IPS-NIHi11 (cell line): ENCODE data around the gene RASL11A.
"Not testable (repeated sequence)": the region's sequence is repeated elsewhere in the genome, so short reads cannot be mapped to it uniquely, and the experiment has no call there.

Experiments
- DNase-seq: peaks from one replicate; pipeline ENCODE4 v3.0.0; 2012; ENCODE audit warnings: mixed read lengths, low spot score

RASL11A gene

DNA sequence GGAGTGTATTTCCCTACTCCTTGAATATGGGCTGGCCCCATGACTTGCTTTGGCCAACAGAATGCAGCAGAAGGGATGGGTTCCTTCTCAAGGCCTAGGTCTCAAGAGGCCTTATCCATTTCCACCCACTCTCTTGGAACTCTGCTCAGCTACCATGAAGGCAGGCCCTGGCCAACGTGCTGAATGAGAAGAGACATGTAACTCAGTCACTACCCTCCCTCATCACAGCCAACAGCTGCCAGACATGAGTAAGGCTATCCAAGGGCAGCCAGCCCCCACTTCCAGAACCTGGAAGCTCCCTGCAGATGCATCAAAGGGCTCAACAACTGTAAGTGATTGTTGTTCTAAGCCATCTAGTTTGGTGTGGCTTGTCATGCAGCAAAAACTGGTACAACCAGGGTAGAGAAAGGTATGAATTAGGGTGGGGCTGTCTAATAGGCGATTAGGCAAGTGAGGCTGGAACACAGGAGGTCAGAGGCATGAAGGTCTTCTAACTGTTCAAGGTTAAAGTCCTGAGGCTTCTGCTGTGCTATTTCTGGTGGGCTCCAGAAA, 1.4 kb upstream of the RASL11A start:
- DNase-seq = no peak

DNA sequence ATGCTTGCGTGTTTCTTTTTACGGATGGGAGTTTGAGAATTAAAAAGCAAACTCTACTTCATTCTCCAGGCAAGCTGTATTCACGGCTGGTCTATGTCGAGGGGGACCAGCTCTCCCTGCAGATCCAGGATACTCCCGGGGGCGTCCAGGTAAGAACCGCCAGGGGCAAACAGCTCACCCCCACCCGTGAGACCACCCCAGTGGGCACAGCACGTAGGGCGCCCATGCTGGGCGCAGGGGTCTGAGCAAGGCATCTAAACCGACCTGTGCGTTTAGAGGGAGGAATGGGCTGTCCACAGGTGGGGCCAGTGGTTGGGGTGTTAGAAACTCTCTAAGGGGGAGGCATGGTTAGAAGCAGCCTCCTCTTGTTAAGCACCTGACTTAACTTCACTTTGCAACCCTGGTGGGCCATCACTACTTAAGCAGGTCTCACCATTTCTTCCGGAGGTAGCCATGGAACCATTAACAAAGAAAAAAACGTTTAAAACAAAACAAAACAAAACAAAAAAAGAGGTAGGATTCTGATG, 1.0 kb downstream of the RASL11A start:
- no peak for DNase-seq

DNA sequence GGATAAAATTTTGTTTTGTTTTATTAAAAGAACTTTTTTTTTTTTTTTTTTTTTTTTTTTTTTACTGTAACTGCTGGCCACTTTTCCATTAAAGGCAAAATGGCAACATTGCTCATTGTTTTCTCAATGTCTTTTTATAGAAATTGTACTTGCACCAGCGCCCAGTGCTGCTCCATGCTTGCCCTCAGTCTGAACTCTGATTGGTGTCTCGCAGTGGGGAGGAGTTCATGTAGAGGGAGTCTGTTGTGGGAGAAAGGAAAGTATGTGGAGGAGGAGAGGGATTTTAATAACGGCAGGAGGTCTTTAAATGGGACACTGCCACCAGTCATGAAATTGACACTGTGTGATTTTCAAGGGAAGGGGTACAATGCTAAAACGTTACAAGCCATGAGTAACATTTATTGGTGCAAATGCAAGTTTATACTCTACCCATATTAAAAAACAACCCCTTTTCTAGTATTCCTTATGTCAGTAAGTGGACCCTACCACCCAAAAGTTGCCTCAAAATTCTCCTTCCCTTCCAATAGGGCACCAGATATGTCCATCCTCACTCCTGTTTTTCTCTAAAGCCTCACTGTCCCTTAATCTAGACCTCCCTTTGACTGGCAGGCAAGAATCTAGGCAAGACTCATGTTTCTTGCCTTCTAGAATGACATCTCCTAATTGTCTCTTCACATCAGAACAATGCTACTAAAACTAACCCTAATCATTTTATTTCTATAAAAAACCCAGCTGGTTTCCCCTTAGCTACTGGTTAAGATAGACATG, 3.2 kb downstream of the RASL11A start:
- peak; percentile 32 for DNase-seq

DNA sequence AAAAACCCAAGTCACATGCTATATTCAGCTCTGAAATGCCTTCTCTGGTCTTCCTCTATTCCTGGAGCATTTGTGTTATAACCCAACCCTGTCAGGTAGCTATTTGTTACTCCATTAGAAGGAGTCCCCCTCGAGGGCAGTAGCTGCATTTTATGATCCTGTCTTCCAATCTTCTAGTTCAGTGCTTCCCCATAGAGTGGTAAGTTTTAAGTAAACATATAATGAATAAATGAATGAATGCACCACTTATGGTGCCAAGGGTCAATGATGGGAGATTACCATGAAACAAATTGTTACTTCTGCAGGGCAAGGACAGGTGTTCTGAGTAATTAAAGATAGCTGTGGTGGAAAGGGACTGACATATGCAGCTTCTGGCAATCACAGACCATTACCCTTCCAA, 4.0 kb downstream of the RASL11A start:
- DNase-seq = no peak

DNA sequence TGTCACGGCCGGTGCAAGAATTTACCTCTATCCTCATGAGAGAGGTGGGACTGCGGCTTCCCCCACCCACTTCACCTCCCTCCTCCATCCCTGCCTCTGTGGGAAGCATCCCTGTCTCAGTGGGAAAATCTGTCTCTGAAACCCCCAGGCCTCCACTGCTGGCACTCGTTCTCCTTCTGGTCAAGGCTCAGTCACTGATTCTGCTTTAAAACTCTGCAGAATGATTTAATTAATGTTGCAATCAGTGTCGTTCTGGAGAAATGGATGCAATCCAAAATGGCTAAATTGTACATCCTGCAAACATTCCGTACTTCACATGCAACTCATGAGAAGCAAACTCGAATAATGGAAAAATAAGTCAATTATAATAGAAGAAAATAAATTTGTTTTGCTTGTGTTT, 5.6 kb downstream of the RASL11A start:
- no peak for DNase-seq

DNA sequence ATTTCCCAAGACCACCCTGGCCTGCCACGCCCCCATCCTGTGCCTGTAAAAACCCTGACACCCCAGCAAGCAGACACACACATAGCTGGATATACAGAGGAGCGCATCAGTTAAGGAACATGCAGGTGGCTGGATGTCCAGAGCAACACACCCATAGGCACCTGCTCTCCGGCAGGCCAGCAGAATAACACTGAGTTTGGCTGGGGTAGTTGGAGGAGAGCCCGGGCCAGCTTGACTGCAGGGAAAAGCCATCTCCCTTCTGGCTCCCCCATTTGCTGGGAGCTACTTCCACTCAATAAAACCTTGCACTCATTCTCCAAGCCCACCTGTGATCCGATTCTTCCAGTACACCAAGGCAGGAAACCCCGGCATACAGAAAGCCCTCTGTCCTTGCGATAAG, 8.9 kb downstream of the RASL11A start:
- DNase-seq = no peak

DNA sequence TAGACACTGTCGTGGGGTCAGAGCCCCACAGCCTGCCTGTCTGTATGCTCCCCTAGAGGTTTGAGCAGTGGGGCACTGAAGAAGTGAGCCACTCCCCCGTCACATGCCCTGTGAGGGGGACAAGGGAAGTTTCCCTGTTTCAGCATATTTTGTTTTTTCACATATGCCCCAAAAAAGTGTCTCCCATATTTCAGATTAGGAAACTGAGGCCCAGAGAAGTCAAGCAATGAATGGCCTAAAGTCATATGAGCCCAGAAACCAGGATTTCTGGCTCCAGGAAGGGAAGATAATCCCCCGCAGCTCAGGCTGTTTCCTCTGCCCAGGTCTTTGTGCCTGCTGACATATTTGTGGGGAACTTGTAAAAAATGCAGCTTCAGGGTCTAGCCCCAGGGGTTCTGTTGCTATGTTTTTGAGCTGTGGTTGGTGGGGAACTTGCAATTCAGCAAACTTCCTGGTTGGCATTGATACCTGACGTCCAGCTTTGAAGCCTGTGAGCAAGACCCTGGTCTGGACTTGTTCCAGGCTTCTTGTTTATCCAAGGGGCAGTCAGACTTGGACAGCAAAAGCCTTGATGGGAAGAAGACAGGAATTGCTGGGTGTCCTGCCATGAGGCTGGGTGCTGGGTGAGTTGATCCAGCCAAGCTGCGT, 9.5 kb downstream of the RASL11A start:
- DNase-seq = no peak

DNA sequence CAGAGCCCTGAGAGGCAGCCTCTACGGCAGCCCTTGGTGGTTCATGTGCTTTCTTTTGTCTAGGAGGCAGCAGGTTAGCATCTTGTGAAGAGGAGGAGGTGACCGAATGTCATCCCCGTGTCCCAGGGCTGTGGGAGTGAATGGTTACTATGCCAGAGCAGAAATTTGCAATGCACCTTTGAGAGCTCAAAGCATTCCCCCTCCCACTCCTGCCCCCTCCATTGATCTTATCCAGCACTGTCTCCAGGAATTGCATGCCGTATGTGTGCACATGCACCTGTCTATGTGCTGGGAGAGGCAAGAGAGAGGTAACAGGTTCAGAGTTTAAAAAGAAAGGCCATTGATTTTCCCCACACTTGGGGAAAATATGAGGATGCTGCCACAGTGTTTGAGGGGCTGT, 10.2 kb downstream of the RASL11A start:
- no peak for DNase-seq

DNA sequence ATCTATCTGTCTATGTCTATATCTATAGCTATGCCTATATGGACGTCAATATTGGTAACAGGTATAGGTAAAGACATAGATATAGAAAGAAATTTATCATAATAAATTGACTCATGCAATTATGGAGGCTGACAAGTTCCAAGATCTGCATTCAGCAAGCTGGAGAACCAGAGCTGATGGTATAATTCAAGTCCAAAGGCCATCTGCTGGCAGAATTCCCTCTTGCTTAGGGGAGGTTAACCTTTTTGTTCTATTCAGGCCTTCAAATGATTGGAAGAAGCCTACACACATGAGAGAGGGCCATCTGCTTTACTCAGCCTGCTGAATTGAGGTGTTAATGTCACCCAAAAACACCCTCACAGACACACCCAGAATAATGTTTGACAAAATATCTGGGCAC, 10.8 kb downstream of the RASL11A start:
- DNase-seq = no peak

DNA sequence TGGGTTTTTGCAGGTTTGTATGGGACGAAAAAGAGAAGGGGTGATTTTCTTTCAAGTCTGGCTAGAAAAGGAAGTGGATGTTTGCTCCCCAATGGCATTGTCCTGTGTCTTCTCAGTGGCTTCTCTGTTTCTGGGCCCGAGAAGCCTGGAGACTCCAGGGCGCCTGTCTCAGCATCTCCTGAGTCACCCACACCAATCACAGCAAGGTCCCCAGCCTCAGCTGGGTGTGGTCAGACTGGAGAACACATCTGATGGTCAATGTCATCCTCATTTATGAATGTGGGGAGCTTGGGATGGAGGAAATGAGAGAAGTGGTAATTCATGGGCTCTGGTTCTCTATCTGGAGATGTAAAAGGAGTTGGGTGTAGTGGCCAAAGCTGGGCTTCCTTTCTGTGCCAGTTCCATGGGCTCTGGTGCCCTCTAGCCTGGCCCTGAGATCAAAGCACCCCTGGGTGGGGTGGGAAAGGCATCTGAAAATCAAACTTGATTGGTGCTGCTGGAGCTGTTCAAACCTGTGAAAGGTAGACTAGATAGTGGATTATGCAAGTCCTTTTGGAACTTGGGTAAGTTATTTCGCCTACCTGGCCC, 13.4 kb downstream of the RASL11A start:
- no peak for DNase-seq

DNA sequence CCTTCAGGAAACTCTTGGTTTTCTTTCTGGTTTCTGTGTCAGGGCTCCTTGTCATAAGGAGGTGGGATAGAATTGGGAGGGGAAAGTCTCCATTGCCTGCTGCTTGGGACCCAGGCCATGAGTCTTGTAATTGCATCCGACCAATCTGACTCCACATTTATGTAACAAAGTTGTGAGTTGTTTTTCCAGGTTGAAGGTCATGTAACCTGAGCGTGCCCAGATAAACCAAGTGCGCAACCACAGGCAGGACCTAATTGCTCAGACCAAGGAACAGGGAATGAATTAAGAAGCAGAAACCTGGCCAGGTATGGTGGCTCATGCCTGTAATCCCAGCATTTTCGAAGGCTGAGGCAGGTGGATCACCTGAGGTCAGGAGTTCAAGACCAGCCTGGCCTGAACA, 17.8 kb downstream of the RASL11A start:
- DNase-seq = no peak

DNA sequence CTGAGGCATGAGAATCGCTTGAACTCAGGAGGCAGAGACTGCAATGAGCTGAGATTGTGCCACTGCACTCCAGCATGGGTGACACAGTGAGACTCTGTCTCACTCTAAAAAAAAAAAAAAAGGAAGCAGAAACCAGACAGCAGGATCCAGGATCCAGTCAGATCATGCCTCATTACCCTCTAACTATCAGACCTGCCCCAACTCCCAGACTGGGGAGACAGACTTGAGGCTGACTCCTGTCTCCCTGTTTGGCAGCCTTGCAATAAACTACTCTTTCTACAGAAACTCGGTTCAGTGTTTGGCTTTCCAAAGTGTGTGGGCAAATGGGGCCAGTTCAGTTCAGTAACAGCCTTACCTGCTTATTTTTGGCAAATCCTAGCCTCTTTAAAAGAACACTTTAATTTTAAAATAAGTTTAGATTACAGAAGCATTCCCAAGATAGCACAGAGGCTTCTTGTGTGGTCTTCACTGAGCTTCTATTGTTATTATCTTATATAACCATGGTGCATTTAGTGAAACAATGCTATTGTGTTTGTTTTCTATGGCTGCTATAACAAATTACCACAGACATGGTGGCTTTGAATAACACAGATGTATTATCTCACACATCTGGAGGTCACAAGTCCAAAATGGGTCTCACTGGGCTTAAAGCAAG, 18.5 kb downstream of the RASL11A start:
- no peak for DNase-seq

DNA sequence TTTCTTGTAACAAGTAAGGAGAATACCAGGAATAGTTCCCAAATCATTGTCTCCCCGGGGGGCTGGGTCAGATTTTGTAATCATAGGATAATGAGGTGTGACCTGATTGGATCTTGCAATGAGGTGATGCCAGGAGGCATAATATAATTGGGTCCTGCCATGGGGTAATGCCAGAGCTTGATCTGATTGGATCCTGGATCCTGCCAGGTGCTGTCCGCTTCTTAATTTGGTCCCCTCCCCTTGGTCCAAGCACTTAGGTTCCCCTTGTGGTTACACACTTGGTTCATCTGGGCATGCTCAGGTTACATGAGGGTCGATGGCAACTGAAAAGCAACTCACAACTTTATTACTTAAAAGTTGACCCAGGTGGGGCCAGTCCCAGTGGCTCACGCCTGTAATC, 20.1 kb downstream of the RASL11A start:
- no peak for DNase-seq

DNA sequence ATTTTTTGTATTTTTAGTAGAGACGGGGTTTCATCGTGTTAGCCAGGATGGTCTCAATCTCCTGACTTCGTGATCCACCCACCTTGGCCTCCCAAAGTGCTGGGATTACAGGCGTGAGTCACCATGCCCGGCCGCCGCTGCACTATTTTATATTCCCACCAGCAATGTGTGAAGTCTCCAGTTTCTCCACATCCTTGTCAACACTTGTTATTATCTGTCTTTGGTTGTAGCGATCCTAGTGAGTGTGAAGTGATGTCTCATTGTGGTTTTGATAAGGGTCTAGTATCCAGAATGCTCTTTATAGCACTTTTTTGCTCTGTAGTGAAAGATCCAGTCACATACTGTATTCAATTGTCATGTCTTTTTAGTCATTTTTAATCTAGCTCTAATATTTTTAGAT, 21.3 kb downstream of the RASL11A start:
- DNase-seq = not testable (repeated sequence)

DNA sequence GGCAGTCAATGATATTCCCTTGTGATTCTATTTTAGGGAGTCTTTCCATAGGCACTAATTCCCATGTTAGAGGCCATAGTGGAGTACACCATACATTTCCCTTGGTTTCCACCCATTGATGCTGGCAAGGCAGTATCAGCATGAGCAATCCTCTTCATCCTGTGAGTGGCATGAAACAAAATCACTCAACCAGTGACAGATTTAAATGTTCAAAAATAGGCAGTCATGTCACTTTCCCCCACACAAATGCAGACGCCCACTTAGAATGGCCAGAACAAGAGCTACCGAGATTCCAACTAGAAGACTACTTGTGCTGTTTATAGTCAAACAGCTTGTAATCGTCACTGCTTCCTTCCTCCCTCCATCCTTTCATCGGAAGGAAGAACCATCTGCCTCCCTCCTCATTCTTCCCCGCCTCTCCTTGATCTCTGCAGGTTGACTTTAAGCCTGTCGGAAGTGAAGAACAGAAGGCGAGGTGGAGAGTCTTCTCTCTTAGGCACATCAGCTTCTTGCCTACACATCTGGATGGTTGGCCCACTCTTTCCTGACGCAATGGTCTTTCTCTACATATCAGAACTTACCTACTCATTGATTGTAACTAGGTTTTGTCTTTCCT, 22.6 kb downstream of the RASL11A start:
- no peak for DNase-seq

DNA sequence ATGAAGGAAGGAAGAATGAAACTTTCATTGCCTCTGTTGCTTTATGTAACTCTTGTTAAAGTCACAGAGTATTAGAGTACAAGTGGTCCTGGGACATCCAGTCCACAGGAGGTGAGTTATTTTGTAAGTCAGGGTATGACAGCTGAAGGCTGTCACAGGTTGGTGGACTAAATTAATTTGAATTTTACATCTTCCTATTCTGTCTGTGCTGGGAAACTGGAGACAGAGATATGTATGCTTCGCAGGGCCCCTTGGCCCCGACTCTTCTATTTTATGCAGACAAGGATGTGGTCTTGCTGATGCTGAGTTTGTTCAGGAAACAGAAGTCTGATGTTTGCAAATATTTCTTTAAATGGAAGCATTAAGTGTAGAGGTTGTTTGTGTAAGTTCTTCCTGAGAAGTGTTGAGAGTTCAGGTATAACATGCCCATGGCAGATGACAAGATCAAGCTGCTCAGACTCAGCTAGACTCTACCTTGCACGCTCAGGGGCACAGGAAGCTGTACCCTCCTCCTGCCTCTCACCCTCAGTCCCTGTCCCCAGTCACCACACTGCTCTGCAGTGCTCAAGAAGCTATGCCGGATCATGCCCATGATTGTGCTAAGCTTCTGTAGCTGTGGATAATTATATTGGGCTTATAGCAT, 23.4 kb downstream of the RASL11A start:
- no peak for DNase-seq

DNA sequence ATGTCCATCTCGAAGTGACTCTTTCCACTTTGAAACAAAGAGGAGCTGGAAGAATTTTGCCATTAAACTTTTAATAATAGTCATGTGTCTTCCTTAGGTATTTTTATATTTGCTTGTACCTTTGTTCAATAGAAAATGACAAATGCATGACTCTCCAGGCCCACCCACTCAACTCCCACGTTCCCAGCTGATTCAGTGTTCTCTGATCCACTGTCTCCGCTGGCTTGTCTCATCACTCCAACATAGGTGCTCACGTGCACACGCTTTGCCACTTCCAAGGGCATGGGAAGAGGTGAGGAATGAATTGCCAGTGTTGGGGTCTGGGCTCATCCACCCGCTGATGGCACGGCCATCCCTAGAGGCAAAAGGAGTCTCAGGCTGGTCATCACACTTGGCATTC, 24.5 kb downstream of the RASL11A start:
- no peak for DNase-seq

DNA sequence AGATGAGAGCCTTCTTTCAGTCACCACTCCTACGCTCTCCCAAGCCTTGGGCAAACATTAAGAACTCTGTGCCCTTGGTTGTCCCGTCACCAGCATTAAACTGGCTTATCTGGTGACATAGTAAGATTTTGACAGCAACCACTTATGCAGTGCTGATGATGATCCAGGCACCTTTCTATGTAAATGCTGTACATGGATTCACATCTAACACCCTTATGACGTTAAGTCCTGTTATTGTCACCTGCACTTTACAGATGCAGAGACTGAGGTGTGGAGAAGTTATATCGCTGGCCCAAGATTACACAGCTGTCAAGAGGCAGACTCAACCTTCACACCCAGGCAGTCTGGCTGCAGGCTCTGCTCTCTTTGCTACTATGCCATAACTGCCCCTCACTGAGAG, 25.0 kb downstream of the RASL11A start:
- DNase-seq = no peak

DNA sequence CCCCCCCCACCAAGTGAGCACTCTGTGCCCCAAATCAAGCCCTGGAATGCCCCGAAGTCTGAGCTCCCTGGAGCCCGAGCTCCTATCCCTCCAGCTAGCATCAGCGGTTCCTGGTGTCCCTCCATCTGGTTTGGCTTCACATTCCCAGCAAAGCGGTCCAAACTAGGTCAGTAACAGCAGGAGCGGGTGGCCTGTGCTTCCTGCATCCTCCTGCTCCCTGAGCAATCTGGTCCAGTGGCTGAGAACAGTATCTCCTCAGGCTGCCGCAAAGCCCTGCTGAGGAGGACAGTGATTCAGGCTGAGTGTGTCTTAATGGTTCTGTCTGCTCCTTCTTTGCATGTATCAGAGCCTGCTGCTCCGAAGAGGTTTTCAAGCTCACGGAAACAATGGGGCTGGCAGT, 25.9 kb downstream of the RASL11A start:
- no peak for DNase-seq

DNA sequence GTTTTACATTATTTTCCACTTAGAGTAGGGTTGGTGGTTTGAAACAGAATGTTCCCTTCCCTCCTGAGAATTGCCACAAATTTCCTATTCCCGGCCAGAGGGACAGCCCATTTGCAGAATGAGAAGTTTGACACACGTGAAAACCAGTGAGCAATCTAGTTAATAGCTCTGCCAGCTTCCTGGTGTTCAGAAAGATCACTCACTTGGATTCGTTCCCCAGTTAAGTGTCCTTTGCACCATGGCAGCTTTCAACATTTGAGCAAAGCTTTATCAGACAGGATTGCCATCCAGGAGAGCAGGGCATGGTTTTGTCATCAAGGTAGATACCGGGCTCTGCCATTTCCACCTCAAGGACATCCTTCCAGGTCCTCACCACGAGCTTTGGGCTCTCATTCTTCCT, 28.2 kb downstream of the RASL11A start:
- no peak for DNase-seq

DNA sequence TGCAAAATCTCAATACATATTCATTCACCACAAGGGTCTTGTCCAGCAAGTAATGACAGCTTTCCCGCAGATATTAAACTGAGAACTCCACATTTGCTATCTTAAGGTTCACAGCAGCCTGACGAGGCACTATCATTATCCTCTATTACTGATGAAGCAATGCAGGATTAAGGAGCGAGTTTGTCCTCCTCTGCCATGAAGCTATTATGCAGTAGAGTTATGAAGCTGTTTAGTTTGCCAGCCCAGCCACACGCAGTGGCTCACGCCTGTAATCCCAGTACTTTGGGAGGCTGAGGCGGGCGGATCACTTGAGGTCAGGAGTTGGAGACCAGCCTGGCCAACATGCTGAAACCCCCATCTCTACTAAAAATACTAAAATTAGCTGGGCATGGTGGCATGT, 29.8 kb downstream of the RASL11A start:
- not testable (repeated sequence) for DNase-seq
